Astrocyte (in vitro differentiated cells and primary cell): ENCODE measurements around the gene OTUD5. TPM values are rescaled to one million over a fixed set of nuclear protein-coding genes. Genes with fewer than 3 reads are reported as not detected.

Experiments
- DNase-seq: peaks from one replicate; pipeline ENCODE4 v3.0.0-alpha.2; 2010; ENCODE audit warnings: low read depth
- FAIRE-seq: peaks from 2 replicates; lab custom pipeline; 2011; peaks lifted over from hg19 to GRCh38; lab: Jason Lieb, UNC
- H2AFZ ChIP-seq: 2 replicates; pipeline ENCODE4 v1.6.0; 2012; ENCODE audit warnings: low read depth, low read length, inconsistent platforms
- H3K27ac ChIP-seq: 2 replicates; pipeline ENCODE4 v1.5.1; 2011; ENCODE audit warnings: low read depth, low read length, inconsistent platforms
- H3K27me3 ChIP-seq: 2 replicates; pipeline ENCODE4 v1.6.0; 2011; ENCODE audit warnings: low read length, inconsistent platforms; ENCODE audit not compliant: insufficient read depth
- H3K36me3 ChIP-seq: 2 replicates; pipeline ENCODE4 v1.5.1; 2011; ENCODE audit warnings: low read length, inconsistent platforms; ENCODE audit not compliant: insufficient read depth
- H3K4me1 ChIP-seq: 2 replicates; pipeline ENCODE4 v1.5.1; 2011; ENCODE audit warnings: low read length, inconsistent platforms; ENCODE audit not compliant: insufficient read depth
- H3K4me2 ChIP-seq: 2 replicates; pipeline ENCODE4 v1.6.0; 2012; ENCODE audit warnings: low read length, inconsistent platforms
- H3K4me3 ChIP-seq: 2 replicates; pipeline ENCODE4 v1.5.1; 2011; ENCODE audit warnings: low read depth, mild to moderate bottlenecking, low read length, inconsistent platforms; ENCODE audit not compliant: insufficient read depth
- H3K79me2 ChIP-seq: 2 replicates; pipeline ENCODE4 v1.6.0; 2012; ENCODE audit warnings: mild to moderate bottlenecking, low read length, inconsistent platforms; ENCODE audit not compliant: insufficient read depth
- H3K9ac ChIP-seq: 2 replicates; pipeline ENCODE4 v1.6.0; 2012; ENCODE audit warnings: mild to moderate bottlenecking, low read length, inconsistent platforms
- H3K9me3 ChIP-seq: 2 replicates; pipeline ENCODE4 v1.5.1; 2012; ENCODE audit warnings: low read depth, mild to moderate bottlenecking, low read length, inconsistent platforms; ENCODE audit not compliant: insufficient read depth
- H4K20me1 ChIP-seq: 2 replicates; pipeline ENCODE4 v1.6.0; 2012; ENCODE audit warnings: low read length, inconsistent platforms; ENCODE audit not compliant: insufficient read depth
- H3K27ac Mint-ChIP-seq: one replicate; pipeline ENCODE4 v1.8.0; 2021; ENCODE audit warnings: mild to moderate bottlenecking, mixed read lengths; ENCODE audit not compliant: unreplicated experiment
- H3K27me3 Mint-ChIP-seq: one replicate; pipeline ENCODE4 v1.8.0; 2021; ENCODE audit warnings: low read depth, mixed read lengths; ENCODE audit not compliant: unreplicated experiment
- H3K36me3 Mint-ChIP-seq: one replicate; pipeline ENCODE4 v1.8.0; 2021; ENCODE audit warnings: low read depth, mixed read lengths; ENCODE audit not compliant: unreplicated experiment
- H3K4me1 Mint-ChIP-seq: one replicate; pipeline ENCODE4 v1.8.0; 2021; ENCODE audit warnings: low read depth, mixed read lengths; ENCODE audit not compliant: unreplicated experiment
- H3K4me3 Mint-ChIP-seq: one replicate; pipeline ENCODE4 v1.8.0; 2021; ENCODE audit warnings: mild to moderate bottlenecking, moderate library complexity, mixed read lengths; ENCODE audit not compliant: unreplicated experiment
- H3K9me3 Mint-ChIP-seq: one replicate; pipeline ENCODE4 v1.8.0; 2021; ENCODE audit warnings: mild to moderate bottlenecking, mixed read lengths; ENCODE audit not compliant: unreplicated experiment
- CTCF ChIP-seq: IDR thresholded peaks from 2 replicates; pipeline ENCODE4 v1.5.1; 2011; ENCODE audit warnings: low read depth, mild to moderate bottlenecking, inconsistent platforms, low read length, moderate library complexity; ENCODE audit not compliant: insufficient read depth
- EZH2 ChIP-seq: IDR thresholded peaks from 2 replicates; pipeline ENCODE4 v1.6.1; 2012; ENCODE audit warnings: mild to moderate bottlenecking, low read length, inconsistent platforms; ENCODE audit not compliant: insufficient read depth
- total RNA-seq: library from RNA; stranded (reverse); gene quantifications from 2 replicates; pipeline ENCODE4 v1.2.1, GENCODE V29; 2021

Gene OTUD5
- total RNA-seq, 1 donor from 2014 or later: 56.1 TPM

GRCh38 chrX:48945517-48946348 lies 11.7 kb downstream of the OTUD5 start:
- H4K20me1 ChIP-seq: peaks cover 60% of the 10 kb centered on the region
- no peaks in the 10 kb centered on the region for H3K9me3 ChIP-seq
- no peak overlapping the region for H3K9ac ChIP-seq
- H3K36me3 ChIP-seq: peaks cover 6% of the 10 kb centered on the region
- Mint-ChIP-seq H3K4me1 (no peaks in the 10 kb centered on the region), H3K4me3 (no peak overlapping the region), H3K9me3 (no peaks in the 10 kb centered on the region), H3K27me3 (no peaks in the 10 kb centered on the region), H3K36me3 (peaks cover 4% of the 10 kb centered on the region), H3K27ac (no peak overlapping the region)
- H3K27ac ChIP-seq: no peak overlapping the region
- FAIRE-seq (peak; percentile 63), DNase-seq (no peak)
- no peak overlapping the region for H3K4me3 ChIP-seq
- peaks cover 72% of the 10 kb centered on the region for H3K79me2 ChIP-seq
- H2AFZ ChIP-seq: no peak overlapping the region
- H3K27me3 ChIP-seq: no peaks in the 10 kb centered on the region
- no peak for TF ChIP-seq EZH2
- TF ChIP-seq CTCF: peak; percentile 58
- H3K4me1 ChIP-seq: no peaks in the 10 kb centered on the region
- H3K4me2 ChIP-seq: no peak overlapping the region

- H3K4me3 Mint-ChIP-seq: no peak overlapping the region
- Histone ChIP-seq H3K4me1 (peaks cover under 1% of the 10 kb centered on the region), H3K9ac (no peak overlapping the region), H3K79me2 (peaks cover 79% of the 10 kb centered on the region), H3K27me3 (no peaks in the 10 kb centered on the region), H4K20me1 (peaks cover 76% of the 10 kb centered on the region), H2AFZ (no peak overlapping the region), H3K4me3 (no peak overlapping the region), H3K27ac (no peak overlapping the region), H3K36me3 (peaks cover 6% of the 10 kb centered on the region), H3K4me2 (no peak overlapping the region), H3K9me3 (no peaks in the 10 kb centered on the region)
- DNase-seq (no peak), FAIRE-seq (no peak)
- H3K4me1 Mint-ChIP-seq: no peaks in the 10 kb centered on the region
- no peaks in the 10 kb centered on the region for H3K27me3 Mint-ChIP-seq
- no peaks in the 10 kb centered on the region for H3K9me3 Mint-ChIP-seq
- H3K27ac Mint-ChIP-seq: no peak overlapping the region
- TF ChIP-seq CTCF (no peak), EZH2 (no peak)
- peaks cover 1% of the 10 kb centered on the region for H3K36me3 Mint-ChIP-seq
These were observed 14.5 kb downstream of the OTUD5 start for GRCh38 chrX:48942895-48943294.

GRCh38 chrX:48940404-48940955 lies 16.9 kb downstream of the OTUD5 start:
- FAIRE-seq (no peak), DNase-seq (no peak)
- Mint-ChIP-seq H3K9me3 (no peaks in the 10 kb centered on the region), H3K27ac (no peak overlapping the region), H3K36me3 (no peaks in the 10 kb centered on the region), H3K27me3 (no peaks in the 10 kb centered on the region), H3K4me3 (no peak overlapping the region), H3K4me1 (peaks cover 4% of the 10 kb centered on the region)
- Histone ChIP-seq H3K4me3 (no peak overlapping the region), H3K9me3 (no peaks in the 10 kb centered on the region), H3K27me3 (no peaks in the 10 kb centered on the region), H2AFZ (no peak overlapping the region), H3K79me2 (peaks cover 67% of the 10 kb centered on the region), H3K4me1 (peaks cover 12% of the 10 kb centered on the region), H3K9ac (no peak overlapping the region), H3K36me3 (peaks cover 6% of the 10 kb centered on the region), H3K27ac (no peak overlapping the region), H3K4me2 (no peak overlapping the region), H4K20me1 (peaks cover 77% of the 10 kb centered on the region)
- TF ChIP-seq EZH2 (no peak), CTCF (no peak)
